ENCODE results near the gene FAM222B. TPM values are rescaled to one million over a fixed set of nuclear protein-coding genes. Genes with fewer than 3 reads are reported as not detected.
A peak's percentile ranks its signal among the peaks of the same experiment; 100 is the strongest.

FAM222B gene
- total and polyA plus RNA-seq, 9 of the 15 experiments (the other 6 are each of a cell fraction or from before 2014, with no cell fraction given) = 4.0 to 34.6 (median 7.5) TPM

DNA sequence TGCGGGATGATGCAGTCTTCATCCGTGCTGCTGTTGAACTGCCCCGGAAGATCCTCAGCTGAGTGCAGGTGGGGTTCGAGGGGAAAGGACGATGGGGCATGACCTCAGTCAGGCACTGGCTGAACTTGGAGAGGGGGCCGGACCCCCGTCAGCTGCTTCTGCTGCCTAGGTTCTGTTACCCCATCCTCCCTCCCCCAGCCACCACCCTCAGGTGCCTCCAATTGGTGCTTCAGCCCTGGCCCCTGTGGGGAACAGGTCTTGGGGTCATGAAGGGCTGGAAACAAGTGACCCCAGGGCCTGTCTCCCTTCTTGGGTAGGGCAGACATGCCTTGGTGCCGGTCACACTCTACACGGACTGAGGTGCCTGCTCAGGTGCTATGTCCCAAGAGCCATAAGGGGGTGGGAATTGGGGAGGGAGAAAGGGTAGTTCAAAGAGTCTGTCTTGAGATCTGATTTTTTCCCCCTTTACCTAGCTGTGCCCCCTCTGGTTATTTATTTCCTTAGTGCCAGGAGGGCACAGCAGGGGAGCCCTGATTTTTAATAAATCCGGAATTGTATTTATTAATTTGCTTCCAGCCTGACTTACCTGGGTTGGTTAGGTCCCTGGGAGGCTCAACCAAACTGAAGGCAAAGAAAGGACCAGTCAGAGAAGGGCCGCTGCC is 92.9 kb downstream of the FAM222B start:
- ATAC-seq = peak; percentile 2
- no peak for FAIRE-seq
- Histone ChIP-seq H3K27me3 (ENCODE audit: control insufficient read depth in 2 of 2, insufficient read depth in 2 of 2, low read length in 2 of 2) (no peaks in the 10 kb centered on the region), H3K4me1 (replicated peaks in 1 of 2; ENCODE audit: control insufficient read depth in 2 of 2, insufficient read depth in 2 of 2, low read length in 2 of 2) (peaks cover 20 to 43% of the 10 kb centered on the region in 2 experiments), H2AFZ (ENCODE audit: low read depth, low read length) (no peak overlapping the region), H3K79me2 (ENCODE audit: control insufficient read depth, insufficient read depth, low read length) (peaks cover 54% of the 10 kb centered on the region), H3K9me3 (replicated peaks; ENCODE audit: control insufficient read depth, insufficient read depth, low read depth, low read length) (no peaks in the 10 kb centered on the region), H3K4me3 (no peak overlapping the region), H3K9ac (ENCODE audit: insufficient read depth in 1 of 2, low read depth in 2 of 2, low read length in 2 of 2) (peak overlapping the region in 1 of 2 experiments; percentile 37; a peak in 1 of 4 replicates), H3K9me1 (ENCODE audit: control insufficient read depth, insufficient read depth, low read length) (no peaks in the 10 kb centered on the region), H3K27ac (ENCODE audit: extremely low read depth, low read depth, low read length) (no peak overlapping the region), H4K20me1 (replicated peaks; ENCODE audit: control insufficient read depth, insufficient read depth, low read length) (peaks cover 24% of the 10 kb centered on the region), H3K4me2 (ENCODE audit: insufficient read depth, low read length) (no peak overlapping the region), H3K36me3 (ENCODE audit: control insufficient read depth, insufficient read depth, low read length) (peaks cover 75% of the 10 kb centered on the region)
- peak; percentile 49; the same call in 1 of the 2 replicates for TF ChIP-seq ZBTB7A (IDR thresholded peaks at IDR 0.05; ENCODE audit: borderline replicate concordance, control insufficient read depth, low read depth, low read length)
- peak; percentile 3 for TF ChIP-seq KDM5B (IDR thresholded peaks at IDR 0.05; ENCODE audit: insufficient replicate concordance, low read depth, low read length)
- TF ChIP-seq, protein P1, sequence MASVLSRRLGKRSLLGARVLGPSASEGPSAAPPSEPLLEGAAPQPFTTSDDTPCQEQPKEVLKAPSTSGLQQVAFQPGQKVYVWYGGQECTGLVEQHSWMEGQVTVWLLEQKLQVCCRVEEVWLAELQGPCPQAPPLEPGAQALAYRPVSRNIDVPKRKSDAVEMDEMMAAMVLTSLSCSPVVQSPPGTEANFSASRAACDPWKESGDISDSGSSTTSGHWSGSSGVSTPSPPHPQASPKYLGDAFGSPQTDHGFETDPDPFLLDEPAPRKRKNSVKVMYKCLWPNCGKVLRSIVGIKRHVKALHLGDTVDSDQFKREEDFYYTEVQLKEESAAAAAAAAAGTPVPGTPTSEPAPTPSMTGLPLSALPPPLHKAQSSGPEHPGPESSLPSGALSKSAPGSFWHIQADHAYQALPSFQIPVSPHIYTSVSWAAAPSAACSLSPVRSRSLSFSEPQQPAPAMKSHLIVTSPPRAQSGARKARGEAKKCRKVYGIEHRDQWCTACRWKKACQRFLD (CRISPR knock-in tag; IDR thresholded peaks at IDR 0.05) = 0 out of 2 replicates have a peak, but pooled peaks have one; percentile 13
- TF ChIP-seq, protein P2, sequence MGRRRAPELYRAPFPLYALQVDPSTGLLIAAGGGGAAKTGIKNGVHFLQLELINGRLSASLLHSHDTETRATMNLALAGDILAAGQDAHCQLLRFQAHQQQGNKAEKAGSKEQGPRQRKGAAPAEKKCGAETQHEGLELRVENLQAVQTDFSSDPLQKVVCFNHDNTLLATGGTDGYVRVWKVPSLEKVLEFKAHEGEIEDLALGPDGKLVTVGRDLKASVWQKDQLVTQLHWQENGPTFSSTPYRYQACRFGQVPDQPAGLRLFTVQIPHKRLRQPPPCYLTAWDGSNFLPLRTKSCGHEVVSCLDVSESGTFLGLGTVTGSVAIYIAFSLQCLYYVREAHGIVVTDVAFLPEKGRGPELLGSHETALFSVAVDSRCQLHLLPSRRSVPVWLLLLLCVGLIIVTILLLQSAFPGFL (CRISPR knock-in tag; IDR thresholded peaks at IDR 0.05) = no peak
- TF ChIP-seq HNRNPK (IDR thresholded peaks at IDR 0.05; ENCODE audit: low read depth, low read length, poor library complexity, severe bottlenecking) = no peak
- TF ChIP-seq RBFOX2 (IDR thresholded peaks at IDR 0.05; ENCODE audit: low read depth, low read length) = peak; percentile 13; the same call in 1 of the 2 replicates
- TF ChIP-seq EHMT2 (IDR thresholded peaks at IDR 0.05) = no peak
- peak; percentile 17 for TF ChIP-seq SMAD1 (IDR thresholded peaks at IDR 0.05; ENCODE audit: low read depth, low read length, partially characterized antibody)
- TF ChIP-seq HNRNPLL (IDR thresholded peaks at IDR 0.05; ENCODE audit: low read depth, low read length, poor library complexity, severe bottlenecking) = peak; percentile 5
- ChIA-PET CTCF (ENCODE audit: low intra/inter-chr PET ratio) (interaction anchor here (1.1 to 6.8 kb wide), 6 partner anchors 14 to 153 kb away, joined by 3 to 117 read pairs (median 6); partner anchors contain the start of genes DHRS13, NEK8 and TLCD1), POLR2A (interaction anchor here (0.6 to 17.4 kb wide), 18 partner anchors 9 to 202 kb away, joined by 3 to 367 read pairs (median 4); partner anchors contain the start of genes NEK8, PHF12, RPL23A and TLCD1)
- WGBS (ENCODE audit: insufficient coverage, low coverage, missing lambda C conversion rate) = 59% methylated on average over 11 of the region's 11 CpGs
- no peak for DNase-seq (ENCODE audit: extremely low read depth in 1 of 4, low spot score in 3 of 4)
- BruUV-seq (replicated peaks) = no TSS peak
- in situ Hi-C loops (cut with MboI) (no loop called here), intact Hi-C loops (cut with micrococcal nuclease) (loop anchor here (1.0 kb wide), 1 partner anchor 22 kb away; no protein-coding TSS in a partner anchor)

All from K562 (cell line).